Spleen (tissue), 11 donors: Measurements from ENCODE around the gene NDUFB8. TPM values are rescaled to one million over a fixed set of nuclear protein-coding genes. Genes with fewer than 3 reads are reported as not detected.

Experiments used
- DNase-seq: peaks from one replicate; pipeline ENCODE4 v3.0.0-alpha.2; 2020
- H3K27ac ChIP-seq, 8 donors: fragments of 200-600 bp; sonication (generic) in 7 of 8; 1 replicate in 4 of 8; 2 replicates in 4 of 8; pipeline versions ENCODE4 v1.5.0 to v1.8.0; 2016 to 2021; ENCODE audit warnings: inconsistent platforms in 4 of 8, mild to moderate bottlenecking in 4 of 8, moderate library complexity in 1 of 8
- H3K27me3 ChIP-seq, 7 donors: fragments of 200-600 bp; sonication (generic) in 6 of 7; replicated peaks in 1 of 7; 1 replicate in 4 of 7; 2 replicates in 3 of 7; pipeline versions ENCODE4 v1.5.0 to v1.8.0; 2016 to 2021; ENCODE audit warnings: inconsistent platforms in 3 of 7, mild to moderate bottlenecking in 1 of 7
- H3K36me3 ChIP-seq, 6 donors: fragments of 200-600 bp; sonication (generic) in 5 of 6; 1 replicate in 4 of 6; 2 replicates in 2 of 6; pipeline versions ENCODE4 v1.5.0 to v1.8.0; 2016 to 2021; ENCODE audit warnings: inconsistent platforms in 2 of 6
- H3K4me1 ChIP-seq, 6 donors: fragments of 200-600 bp; sonication (generic) in 5 of 6; 1 replicate in 3 of 6; 2 replicates in 3 of 6; pipeline versions ENCODE4 v1.5.0 to v1.8.0; 2016 to 2021; ENCODE audit warnings: inconsistent platforms in 3 of 6
- H3K4me3 ChIP-seq, 8 donors: fragments of 200-600 bp; sonication (generic) in 7 of 8; 1 replicate in 4 of 8; 2 replicates in 4 of 8; pipeline versions ENCODE4 v1.5.0 to v1.8.0; 2016 to 2021; ENCODE audit warnings: inconsistent platforms in 4 of 8, mild to moderate bottlenecking in 4 of 8, moderate library complexity in 2 of 8
- H3K9me3 ChIP-seq, 8 donors: fragments of 200-600 bp; sonication (generic) in 7 of 8; 1 replicate in 4 of 8; 2 replicates in 4 of 8; pipeline versions ENCODE4 v1.5.0 to v1.8.0; 2016 to 2021; ENCODE audit warnings: inconsistent platforms in 4 of 8
- CTCF ChIP-seq, 11 experiments: fragments of 200-600 bp in 7 of 11; fragments of 450-650 bp in 4 of 11; sonication (generic) in 4 of 11; IDR thresholded peaks in 8 of 11; conservative IDR thresholded peaks in 3 of 11; 1 replicate in 7 of 11; 2 replicates in 4 of 11; pipeline versions ENCODE4 v1.4.0 to v1.8.0; 2016 to 2021; ENCODE audit warnings: antibody characterized with exemption in 11 of 11, inconsistent platforms in 4 of 11, mild to moderate bottlenecking in 1 of 11
- POLR2A ChIP-seq, 3 donors: fragments of 450-650 bp; IDR thresholded peaks; one replicate each; pipeline ENCODE4 v1.5.1; 2017; ENCODE audit warnings: antibody characterized with exemption in 3 of 3, mild to moderate bottlenecking in 1 of 3
- POLR2AphosphoS5 ChIP-seq, 3 donors: sonication (generic); formaldehyde crosslinking; IDR thresholded peaks; one replicate each; pipeline ENCODE4 v1.5.1; 2017; ENCODE audit warnings: antibody characterized with exemption in 3 of 3
- WGBS, 5 donors: extraction: QIAGEN DNeasy Blood & Tissue Kit in 3 of 5; methylation state at CpG; one replicate each; pipeline versions ENCODE4 v1.1.5 to v1.1.7; 2013 to 2018; 5-methylcytosine and 5-hydroxymethylcytosine counted together
- intact Hi-C: fragments of 100-400 bp; cut with DNase I; formaldehyde crosslinking; loops from one replicate; pipeline ENCODE4 v1.15.0; 2023; ENCODE audit warnings: low total_unique reads
- polyA plus RNA-seq, 3 donors: library from polyadenylated mRNA; stranded (reverse); fragments of 200-250 nt; gene quantifications; one replicate each; pipeline ENCODE4 v1.2.1, GENCODE V29; 2013
- total RNA-seq, 7 donors: library from RNA; depleted of rRNA in 3 of 7; stranded (reverse); fragments of >200 nt in 3 of 7; fragmentation: NEBNext Ultra II Directional in 4 of 7; extraction: Animal tissue kit (Norgen Biotek cat#: 25700) in 4 of 7; gene quantifications; one replicate each; pipeline versions ENCODE4 v1.1.0 to v1.2.1, GENCODE V29; 2016 to 2021
- donor health status: healthy with polysubstance abuse.
- donor health status: DM: no; HTN: no; CAD: no; lungs with moderate emphysema.
- donor health status: DM: no; HTN: no; CAD: no.
- donor health status: Bipolar disorder and iron deficiency.
- donor health status: healthy.
- donor health status: DM: no; HTN: no; CAD: no.
- donor health status: DM: yes; HTN: yes; CAD: no.

Gene NDUFB8
- total and polyA plus RNA-seq, 10 donors = 96.2 to 261 (median 135) TPM

- intact Hi-C loops = no loop called here
- Histone ChIP-seq H3K4me1 (no peaks in the 10 kb centered on the region), H3K27me3 (peaks cover 0 to 87% (median 11%) of the 10 kb centered on the region in 7 donors), H3K36me3 (no peaks in the 10 kb centered on the region), H3K4me3 (no peak overlapping the region), H3K27ac (no peak overlapping the region), H3K9me3 (no peaks in the 10 kb centered on the region)
- no peak for TF ChIP-seq CTCF (IDR thresholded peaks at IDR 0.05 in 8 of 11, conservative IDR thresholded peaks at IDR 0.05 in 3 of 11)
- no peak for TF ChIP-seq POLR2AphosphoS5 (IDR thresholded peaks at IDR 0.05)
- TF ChIP-seq POLR2A (IDR thresholded peaks at IDR 0.05) = no peak
- 75 to 80% (median 77%) methylated on average over 24 of the region's 24 CpGs for WGBS, 5 donors
- DNase-seq = no peak
These were observed 41.6 kb upstream of the NDUFB8 start for GRCh38 chr10:100571084-100571856.

GRCh38 chr10:100570506-100570905, 40.8 kb upstream of the NDUFB8 start:
- intact Hi-C loops = no loop called here
- Histone ChIP-seq H3K27ac (no peak overlapping the region), H3K4me3 (peak overlapping the region in 1 of 8 donors; percentile 46), H3K9me3 (no peaks in the 10 kb centered on the region), H3K4me1 (no peaks in the 10 kb centered on the region), H3K36me3 (no peaks in the 10 kb centered on the region), H3K27me3 (peaks cover 0 to 91% (median 11%) of the 10 kb centered on the region in 7 donors)
- no peak for TF ChIP-seq POLR2AphosphoS5 (IDR thresholded peaks at IDR 0.05)
- no peak for TF ChIP-seq CTCF (IDR thresholded peaks at IDR 0.05 in 8 of 11, conservative IDR thresholded peaks at IDR 0.05 in 3 of 11)
- TF ChIP-seq POLR2A (IDR thresholded peaks at IDR 0.05) = no peak
- 71 to 75% (median 73%) methylated on average over 8 of the region's 8 CpGs for WGBS, 5 donors
- DNase-seq = no peak

GRCh38 chr10:100569687-100570481, 40.2 kb upstream of the NDUFB8 start:
- intact Hi-C loops = loop anchor here (10.0 kb wide), 1 partner anchor 305 kb away; no protein-coding TSS in a partner anchor
- no peak overlapping the region for H3K27ac ChIP-seq
- H3K9me3 ChIP-seq = no peaks in the 10 kb centered on the region
- no peaks in the 10 kb centered on the region for H3K36me3 ChIP-seq
- no peak for TF ChIP-seq POLR2A (IDR thresholded peaks at IDR 0.05)
- TF ChIP-seq CTCF (IDR thresholded peaks at IDR 0.05 in 8 of 11, conservative IDR thresholded peaks at IDR 0.05 in 3 of 11) = no peak
- TF ChIP-seq POLR2AphosphoS5 (IDR thresholded peaks at IDR 0.05) = no peak
- WGBS, 5 donors = 21 to 30% (median 24%) methylated on average over 28 of the region's 28 CpGs
- H3K4me1 ChIP-seq = no peaks in the 10 kb centered on the region
- H3K27me3 ChIP-seq = peaks cover 0 to 94% (median 11%) of the 10 kb centered on the region in 7 donors
- DNase-seq = no peak
- H3K4me3 ChIP-seq = peak overlapping the region in 1 of 8 donors; percentile 46

GRCh38 chr10:100568912-100569311, 39.2 kb upstream of the NDUFB8 start:
- Histone ChIP-seq H3K36me3 (no peaks in the 10 kb centered on the region), H3K9me3 (no peaks in the 10 kb centered on the region), H3K4me3 (no peak overlapping the region), H3K27ac (no peak overlapping the region), H3K4me1 (no peaks in the 10 kb centered on the region), H3K27me3 (peaks cover 0 to 96% (median 14%) of the 10 kb centered on the region in 7 donors)
- whole genome bisulfite sequencing, 5 donors = 79 to 95% (median 90%) methylated on average over 3 of the region's 3 CpGs
- TF ChIP-seq CTCF (IDR thresholded peaks at IDR 0.05 in 8 of 11, conservative IDR thresholded peaks at IDR 0.05 in 3 of 11) (no peak), POLR2A (IDR thresholded peaks at IDR 0.05) (no peak), POLR2AphosphoS5 (IDR thresholded peaks at IDR 0.05) (no peak)
- intact Hi-C loops = loop anchor here (10.0 kb wide), 1 partner anchor 306 kb away; no protein-coding TSS in a partner anchor
- DNase-seq = no peak
